ENCODE results near the gene TRPM2.

TRPM2 gene

GRCh38 chr21:44482581-44483287 is 129.3 kb downstream of the TRPM2 start:
- Histone ChIP-seq H3K79me2 (no peaks in the 10 kb centered on the region), H3K27me3 (ENCODE audit: control insufficient read depth, insufficient read depth, low read length) (no peaks in the 10 kb centered on the region), H2AFZ (no peak overlapping the region), H3K27ac (no peak overlapping the region), H3K9me3 (ENCODE audit: control insufficient read depth, low read length) (no peaks in the 10 kb centered on the region), H3K36me3 (ENCODE audit: control insufficient read depth, insufficient read depth, low read length) (no peaks in the 10 kb centered on the region), H3K4me2 (ENCODE audit: low read length) (no peak overlapping the region), H3K4me1 (no peaks in the 10 kb centered on the region), H3K9ac (no peak overlapping the region), H3K4me3 (ENCODE audit: low read depth, low read length) (no peak overlapping the region)
- TF ChIP-seq CTCF (IDR thresholded peaks at IDR 0.05): no peak

GRCh38 chr21:44483288-44484237 is 130.1 kb downstream of the TRPM2 start:
- H3K9me3 ChIP-seq (ENCODE audit: control insufficient read depth, low read length): peaks cover 2% of the 10 kb centered on the region
- no peaks in the 10 kb centered on the region for H3K79me2 ChIP-seq
- no peaks in the 10 kb centered on the region for H3K36me3 ChIP-seq (ENCODE audit: control insufficient read depth, insufficient read depth, low read length)
- TF ChIP-seq CTCF (IDR thresholded peaks at IDR 0.05): no peak
- H3K4me1 ChIP-seq: no peaks in the 10 kb centered on the region
- H3K27ac ChIP-seq: no peak overlapping the region
- no peak overlapping the region for H3K9ac ChIP-seq
- no peaks in the 10 kb centered on the region for H3K27me3 ChIP-seq (ENCODE audit: control insufficient read depth, insufficient read depth, low read length)
- H3K4me2 ChIP-seq (ENCODE audit: low read length): no peak overlapping the region
- no peak overlapping the region for H3K4me3 ChIP-seq (ENCODE audit: low read depth, low read length)
- no peak overlapping the region for H2AFZ ChIP-seq

- no peak overlapping the region for H3K9ac ChIP-seq
- no peak overlapping the region for H2AFZ ChIP-seq
- no peaks in the 10 kb centered on the region for H3K4me1 ChIP-seq
- H3K27me3 ChIP-seq (ENCODE audit: control insufficient read depth, insufficient read depth, low read length): no peaks in the 10 kb centered on the region
- H3K36me3 ChIP-seq (ENCODE audit: control insufficient read depth, insufficient read depth, low read length): no peaks in the 10 kb centered on the region
- no peak for TF ChIP-seq CTCF (IDR thresholded peaks at IDR 0.05)
- H3K79me2 ChIP-seq: no peaks in the 10 kb centered on the region
- H3K9me3 ChIP-seq (ENCODE audit: control insufficient read depth, low read length): peaks cover 2% of the 10 kb centered on the region
- H3K4me2 ChIP-seq (ENCODE audit: low read length): no peak overlapping the region
- no peak overlapping the region for H3K4me3 ChIP-seq (ENCODE audit: low read depth, low read length)
- no peak overlapping the region for H3K27ac ChIP-seq
Observed at GRCh38 chr21:44484498-44485253, 131.3 kb downstream of the TRPM2 start.

GRCh38 chr21:44485254-44485793 is 131.9 kb downstream of the TRPM2 start:
- no peaks in the 10 kb centered on the region for H3K4me1 ChIP-seq
- no peaks in the 10 kb centered on the region for H3K36me3 ChIP-seq (ENCODE audit: control insufficient read depth, insufficient read depth, low read length)
- no peak overlapping the region for H3K9ac ChIP-seq
- H3K79me2 ChIP-seq: no peaks in the 10 kb centered on the region
- H2AFZ ChIP-seq: no peak overlapping the region
- no peak for TF ChIP-seq CTCF (IDR thresholded peaks at IDR 0.05)
- no peak overlapping the region for H3K4me2 ChIP-seq (ENCODE audit: low read length)
- H3K27ac ChIP-seq: no peak overlapping the region
- H3K4me3 ChIP-seq (ENCODE audit: low read depth, low read length): no peak overlapping the region
- H3K27me3 ChIP-seq (ENCODE audit: control insufficient read depth, insufficient read depth, low read length): no peaks in the 10 kb centered on the region
- H3K9me3 ChIP-seq (ENCODE audit: control insufficient read depth, low read length): peaks cover 2% of the 10 kb centered on the region
